A549 (cell line): ENCODE results near the gene BST1. TPM values are rescaled to one million over a fixed set of nuclear protein-coding genes. Genes with fewer than 3 reads are reported as not detected.

Source experiments
- ATAC-seq, 2 experiments: fragments of 200-7000 bp in 1 of 2; fragments of >200 bp in 1 of 2; cut with Nextera tagmentation in 1 of 2; cut with Tn5 transposase in 1 of 2; 3 replicates each; pipeline versions ENCODE4 v1.8.0 to v1.9.1; 2018 to 2020; ENCODE audit warnings: mild to moderate bottlenecking in 1 of 2, moderate library complexity in 1 of 2
- CTCF ChIA-PET: fragments of 300-600 bp; sonication (Branson Sonifier 250); formaldehyde crosslinking; extraction: SDS; loops from one replicate; lab custom pipeline; 2021; ENCODE audit warnings: antibody characterized with exemption, inconsistent platforms; lab: Yijun Ruan, JAX
- POLR2A ChIA-PET: fragments of 350-600 bp; formaldehyde crosslinking; extraction: SDS; loops from one replicate; lab custom pipeline; 2021; ENCODE audit warnings: antibody characterized with exemption, inconsistent platforms; lab: Yijun Ruan, JAX
- DNase-seq, 2 experiments: peaks; one replicate each; pipeline versions ENCODE4 v3.0.0 to v3.0.0-alpha.2; 2011 to 2016; ENCODE audit warnings: low read depth in 1 of 2, low spot score in 1 of 2
- FAIRE-seq: peaks from 2 replicates; lab custom pipeline; 2011; peaks lifted over from hg19 to GRCh38; lab: Jason Lieb, UNC
- H3K27ac ChIP-seq, 2 experiments: fragments of >200 bp; sonication (Bioruptor Twin); formaldehyde crosslinking; 3 replicates each; pipeline ENCODE4 v1.5.1; 2016 to 2017
- H3K4me1 ChIP-seq: fragments of >200 bp; sonication (Bioruptor Twin); formaldehyde crosslinking; 3 replicates; pipeline ENCODE4 v1.6.1; 2016
- H3K4me2 ChIP-seq: fragments of >200 bp; sonication (Bioruptor Twin); formaldehyde crosslinking; 3 replicates; pipeline ENCODE4 v1.6.1; 2016
- H3K4me3 ChIP-seq: fragments of >200 bp; sonication (Bioruptor Twin); formaldehyde crosslinking; 3 replicates; pipeline ENCODE4 v1.5.1; 2016
- H3K9me3 ChIP-seq: fragments of >200 bp; sonication (Bioruptor Twin); formaldehyde crosslinking; 3 replicates; pipeline ENCODE4 v1.6.1; 2016
- CBX2 ChIP-seq: fragments of 200-600 bp; sonication (generic); IDR thresholded peaks from 2 replicates; pipeline ENCODE4 v1.6.1; 2016; ENCODE audit warnings: low read depth, mild to moderate bottlenecking, borderline replicate concordance
- CHD2 ChIP-seq: fragments of 150-350 bp; IDR thresholded peaks from 2 replicates; pipeline ENCODE4 v1.6.1; 2014; ENCODE audit warnings: low read length; ENCODE audit not compliant: partially characterized antibody
- CHD4 ChIP-seq: fragments of 200-600 bp; sonication (generic); IDR thresholded peaks from 2 replicates; pipeline ENCODE4 v1.6.1; 2016; ENCODE audit warnings: antibody characterized with exemption, mild to moderate bottlenecking, borderline replicate concordance
- EHF ChIP-seq: fragments of 250-450 bp; sonication (Bioruptor Pico); IDR thresholded peaks from 2 replicates; pipeline ENCODE4 v1.5.0; 2020; ENCODE audit warnings: mild to moderate bottlenecking
- EHMT2 ChIP-seq: fragments of 200-600 bp; sonication (generic); IDR thresholded peaks from 2 replicates; pipeline ENCODE4 v1.6.1; 2016; ENCODE audit warnings: antibody characterized with exemption, low read depth, mild to moderate bottlenecking, moderate library complexity
- EP300 ChIP-seq, 2 experiments: fragments of >200 bp; sonication (Bioruptor Twin); formaldehyde crosslinking; IDR thresholded peaks; 2 replicates in 1 of 2; 3 replicates in 1 of 2; pipeline ENCODE4 v1.6.1; 2016 to 2017
- ESRRA ChIP-seq: fragments of 150-350 bp; IDR thresholded peaks from 2 replicates; pipeline ENCODE4 v1.6.1; 2014; ENCODE audit warnings: mild to moderate bottlenecking, low read length, borderline replicate concordance
- FOSB ChIP-seq: fragments of 250-450 bp; sonication (Bioruptor Pico); IDR thresholded peaks from 2 replicates; pipeline ENCODE4 v1.5.0; 2020; ENCODE audit warnings: mild to moderate bottlenecking, moderate library complexity
- GATA3 ChIP-seq: IDR thresholded peaks from 2 replicates; pipeline ENCODE4 v1.6.1; 2012; ENCODE audit warnings: borderline replicate concordance
- HOXB13 ChIP-seq: fragments of 250-450 bp; sonication (Bioruptor Pico); IDR thresholded peaks from 2 replicates; pipeline ENCODE4 v1.5.0; 2020; ENCODE audit warnings: low read depth, mild to moderate bottlenecking, moderate library complexity
- JUN ChIP-seq, 2 experiments: fragments of >200 bp; sonication (Bioruptor Twin); formaldehyde crosslinking; IDR thresholded peaks; 2 replicates in 1 of 2; 3 replicates in 1 of 2; pipeline ENCODE4 v1.6.1; 2016 to 2017
- KDM5A ChIP-seq: fragments of 200-600 bp; sonication (generic); IDR thresholded peaks from 2 replicates; pipeline ENCODE4 v1.6.1; 2016; ENCODE audit warnings: antibody characterized with exemption, mild to moderate bottlenecking
- NFE2L2 ChIP-seq: fragments of 150-350 bp; conservative IDR thresholded peaks from 2 replicates; pipeline ENCODE4 v1.6.1; 2014; ENCODE audit warnings: low read length
- POLR2AphosphoS2 ChIP-seq: conservative IDR thresholded peaks from 2 replicates; pipeline ENCODE4 v1.6.1; 2012; ENCODE audit warnings: low read length, improper control_type of control experiment, inconsistent platforms
- RARB ChIP-seq: fragments of 250-450 bp; sonication (Bioruptor Pico); IDR thresholded peaks from 2 replicates; pipeline ENCODE4 v1.8.0; 2021; ENCODE audit warnings: mild to moderate bottlenecking, moderate library complexity
- SREBF2 ChIP-seq: fragments of 450-650 bp; IDR thresholded peaks from 2 replicates; pipeline ENCODE4 v1.6.1; 2014; ENCODE audit warnings: mild to moderate bottlenecking, moderate library complexity
- TFCP2L1 ChIP-seq: fragments of 250-450 bp; sonication (Bioruptor Pico); IDR thresholded peaks from 2 replicates; pipeline ENCODE4 v1.5.0; 2021; ENCODE audit warnings: mild to moderate bottlenecking
- ZC3H11A ChIP-seq: fragments of 450-650 bp; IDR thresholded peaks from 2 replicates; pipeline ENCODE4 v1.6.1; 2014; ENCODE audit warnings: antibody characterized with exemption, mild to moderate bottlenecking
- ZFP36 ChIP-seq: fragments of 450-650 bp; IDR thresholded peaks from 2 replicates; pipeline ENCODE4 v1.6.1; 2014; ENCODE audit warnings: borderline replicate concordance; ENCODE audit not compliant: partially characterized antibody
- WGBS: methylation state at CpG from one replicate; pipeline ENCODE4 v1.1.6; 2017; ENCODE audit errors: missing lambda C conversion rate; 5-methylcytosine and 5-hydroxymethylcytosine counted together
- polyA plus RNA-seq, 4 experiments: library from polyadenylated mRNA; depleted of rRNA in 3 of 4; stranded (reverse); fragments of >200 nt; fragmentation: RNase III in 1 of 4; extraction: RNeasy Plus Mini Kit Qiagen cat#74134 plus additional on column Dnase treatment in 1 of 4; gene quantifications; 2 replicates in 3 of 4; 3 replicates in 1 of 4; pipeline ENCODE4 v1.2.3, GENCODE V29; 2011 to 2017
- TF ChIP-seq, protein P1 (sequence below): fragments of 150-350 bp; IDR thresholded peaks from 2 replicates; pipeline ENCODE4 v1.6.1; 2014; ENCODE audit warnings: low read depth, mild to moderate bottlenecking, low read length
- TF ChIP-seq, protein P2 (sequence below): IDR thresholded peaks from 2 replicates; pipeline ENCODE4 v1.6.1; 2012
- TF ChIP-seq, protein P3 (sequence below): fragments of >200 bp; sonication (Bioruptor Twin); formaldehyde crosslinking; IDR thresholded peaks from 3 replicates; pipeline ENCODE4 v1.6.1; 2016
- TF ChIP-seq, protein P4 (sequence below): fragments of 450-650 bp; IDR thresholded peaks from 2 replicates; pipeline ENCODE4 v1.6.1; 2014; ENCODE audit warnings: antibody characterized with exemption
- TF ChIP-seq, protein P5 (sequence below): fragments of 200-600 bp; sonication (generic); IDR thresholded peaks from 2 replicates; pipeline ENCODE4 v1.6.1; 2016; ENCODE audit warnings: antibody characterized with exemption, mild to moderate bottlenecking, moderate library complexity
- TF ChIP-seq, protein P6 (sequence below): fragments of 250-450 bp; sonication (Bioruptor Pico); IDR thresholded peaks from 2 replicates; pipeline ENCODE4 v1.5.0; 2021; ENCODE audit warnings: mild to moderate bottlenecking, moderate library complexity, borderline replicate concordance
- TF ChIP-seq, protein P7 (sequence below): fragments of >200 bp; sonication (Bioruptor Twin); formaldehyde crosslinking; IDR thresholded peaks from 3 replicates; pipeline ENCODE4 v1.5.1; 2016

The BST1 gene
- polyA plus RNA-seq, 2 of the 4 experiments (the other 2 are of a cell fraction), result 11.7 to 16.0 TPM

DNA sequence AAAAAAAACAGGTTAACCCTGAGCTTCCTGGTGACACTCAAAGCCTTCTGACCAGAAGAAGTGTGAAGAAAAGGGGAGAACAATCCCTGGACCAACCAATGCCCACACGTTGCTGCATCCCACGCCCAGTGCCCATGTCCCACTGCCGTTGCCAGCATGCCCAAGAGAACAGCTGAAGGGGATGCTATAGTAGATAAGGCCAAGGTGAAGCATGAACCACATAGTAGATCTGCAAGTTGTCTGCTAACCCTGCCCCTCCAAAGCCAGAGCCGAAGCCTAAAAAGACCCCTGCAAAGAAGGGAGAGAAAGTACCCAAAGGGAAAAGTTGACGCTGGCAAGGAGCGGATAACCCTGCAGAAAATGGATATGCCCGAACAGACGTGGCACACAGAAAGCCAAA, 64.0 kb downstream of the BST1 start:
- TF ChIP-seq CHD4 (no peak), TFCP2L1 (CRISPR knock-in tag) (no peak), ESRRA (no peak), POLR2AphosphoS2 (no peak), EHMT2 (no peak), ZC3H11A (no peak), CHD2 (no peak), NFE2L2 (no peak), KDM5A (no peak)
- TF ChIP-seq, protein P1, sequence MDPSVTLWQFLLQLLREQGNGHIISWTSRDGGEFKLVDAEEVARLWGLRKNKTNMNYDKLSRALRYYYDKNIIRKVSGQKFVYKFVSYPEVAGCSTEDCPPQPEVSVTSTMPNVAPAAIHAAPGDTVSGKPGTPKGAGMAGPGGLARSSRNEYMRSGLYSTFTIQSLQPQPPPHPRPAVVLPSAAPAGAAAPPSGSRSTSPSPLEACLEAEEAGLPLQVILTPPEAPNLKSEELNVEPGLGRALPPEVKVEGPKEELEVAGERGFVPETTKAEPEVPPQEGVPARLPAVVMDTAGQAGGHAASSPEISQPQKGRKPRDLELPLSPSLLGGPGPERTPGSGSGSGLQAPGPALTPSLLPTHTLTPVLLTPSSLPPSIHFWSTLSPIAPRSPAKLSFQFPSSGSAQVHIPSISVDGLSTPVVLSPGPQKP, result no peak
- TF ChIP-seq, protein P2, sequence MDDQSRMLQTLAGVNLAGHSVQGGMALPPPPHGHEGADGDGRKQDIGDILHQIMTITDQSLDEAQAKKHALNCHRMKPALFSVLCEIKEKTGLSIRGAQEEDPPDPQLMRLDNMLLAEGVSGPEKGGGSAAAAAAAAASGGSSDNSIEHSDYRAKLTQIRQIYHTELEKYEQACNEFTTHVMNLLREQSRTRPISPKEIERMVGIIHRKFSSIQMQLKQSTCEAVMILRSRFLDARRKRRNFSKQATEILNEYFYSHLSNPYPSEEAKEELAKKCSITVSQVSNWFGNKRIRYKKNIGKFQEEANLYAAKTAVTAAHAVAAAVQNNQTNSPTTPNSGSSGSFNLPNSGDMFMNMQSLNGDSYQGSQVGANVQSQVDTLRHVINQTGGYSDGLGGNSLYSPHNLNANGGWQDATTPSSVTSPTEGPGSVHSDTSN, result no peak
- TF ChIP-seq, protein P3, sequence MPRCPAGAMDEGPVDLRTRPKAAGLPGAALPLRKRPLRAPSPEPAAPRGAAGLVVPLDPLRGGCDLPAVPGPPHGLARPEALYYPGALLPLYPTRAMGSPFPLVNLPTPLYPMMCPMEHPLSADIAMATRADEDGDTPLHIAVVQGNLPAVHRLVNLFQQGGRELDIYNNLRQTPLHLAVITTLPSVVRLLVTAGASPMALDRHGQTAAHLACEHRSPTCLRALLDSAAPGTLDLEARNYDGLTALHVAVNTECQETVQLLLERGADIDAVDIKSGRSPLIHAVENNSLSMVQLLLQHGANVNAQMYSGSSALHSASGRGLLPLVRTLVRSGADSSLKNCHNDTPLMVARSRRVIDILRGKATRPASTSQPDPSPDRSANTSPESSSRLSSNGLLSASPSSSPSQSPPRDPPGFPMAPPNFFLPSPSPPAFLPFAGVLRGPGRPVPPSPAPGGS, result no peak
- TF ChIP-seq, protein P4, sequence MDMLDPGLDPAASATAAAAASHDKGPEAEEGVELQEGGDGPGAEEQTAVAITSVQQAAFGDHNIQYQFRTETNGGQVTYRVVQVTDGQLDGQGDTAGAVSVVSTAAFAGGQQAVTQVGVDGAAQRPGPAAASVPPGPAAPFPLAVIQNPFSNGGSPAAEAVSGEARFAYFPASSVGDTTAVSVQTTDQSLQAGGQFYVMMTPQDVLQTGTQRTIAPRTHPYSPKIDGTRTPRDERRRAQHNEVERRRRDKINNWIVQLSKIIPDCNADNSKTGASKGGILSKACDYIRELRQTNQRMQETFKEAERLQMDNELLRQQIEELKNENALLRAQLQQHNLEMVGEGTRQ, result no peak
- TF ChIP-seq, protein P5, sequence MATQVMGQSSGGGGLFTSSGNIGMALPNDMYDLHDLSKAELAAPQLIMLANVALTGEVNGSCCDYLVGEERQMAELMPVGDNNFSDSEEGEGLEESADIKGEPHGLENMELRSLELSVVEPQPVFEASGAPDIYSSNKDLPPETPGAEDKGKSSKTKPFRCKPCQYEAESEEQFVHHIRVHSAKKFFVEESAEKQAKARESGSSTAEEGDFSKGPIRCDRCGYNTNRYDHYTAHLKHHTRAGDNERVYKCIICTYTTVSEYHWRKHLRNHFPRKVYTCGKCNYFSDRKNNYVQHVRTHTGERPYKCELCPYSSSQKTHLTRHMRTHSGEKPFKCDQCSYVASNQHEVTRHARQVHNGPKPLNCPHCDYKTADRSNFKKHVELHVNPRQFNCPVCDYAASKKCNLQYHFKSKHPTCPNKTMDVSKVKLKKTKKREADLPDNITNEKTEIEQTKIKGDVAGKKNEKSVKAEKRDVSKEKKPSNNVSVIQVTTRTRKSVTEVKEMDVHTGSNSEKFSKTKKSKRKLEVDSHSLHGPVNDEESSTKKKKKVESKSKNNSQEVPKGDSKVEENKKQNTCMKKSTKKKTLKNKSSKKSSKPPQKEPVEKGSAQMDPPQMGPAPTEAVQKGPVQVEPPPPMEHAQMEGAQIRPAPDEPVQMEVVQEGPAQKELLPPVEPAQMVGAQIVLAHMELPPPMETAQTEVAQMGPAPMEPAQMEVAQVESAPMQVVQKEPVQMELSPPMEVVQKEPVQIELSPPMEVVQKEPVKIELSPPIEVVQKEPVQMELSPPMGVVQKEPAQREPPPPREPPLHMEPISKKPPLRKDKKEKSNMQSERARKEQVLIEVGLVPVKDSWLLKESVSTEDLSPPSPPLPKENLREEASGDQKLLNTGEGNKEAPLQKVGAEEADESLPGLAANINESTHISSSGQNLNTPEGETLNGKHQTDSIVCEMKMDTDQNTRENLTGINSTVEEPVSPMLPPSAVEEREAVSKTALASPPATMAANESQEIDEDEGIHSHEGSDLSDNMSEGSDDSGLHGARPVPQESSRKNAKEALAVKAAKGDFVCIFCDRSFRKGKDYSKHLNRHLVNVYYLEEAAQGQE, result no peak
- FAIRE-seq, result no peak
- no peak overlapping the region for H3K27ac ChIP-seq
- no peak for ATAC-seq
- no peaks in the 10 kb centered on the region for H3K9me3 ChIP-seq
- H3K4me3 ChIP-seq, result no peak overlapping the region
- ChIA-PET CTCF (interaction anchor here (1.2 kb wide), 2 partner anchors 11 to 287 kb away, joined by 4 read pairs; no protein-coding TSS in a partner anchor), POLR2A (no interaction called here)
- 86% methylated on average over 8 of the region's 8 CpGs for WGBS
- H3K4me1 ChIP-seq, result peaks cover 7% of the 10 kb centered on the region; the same call in 1 of the 3 replicates
- H3K4me2 ChIP-seq, result no peak overlapping the region
- DNase-seq, result no peak

DNA sequence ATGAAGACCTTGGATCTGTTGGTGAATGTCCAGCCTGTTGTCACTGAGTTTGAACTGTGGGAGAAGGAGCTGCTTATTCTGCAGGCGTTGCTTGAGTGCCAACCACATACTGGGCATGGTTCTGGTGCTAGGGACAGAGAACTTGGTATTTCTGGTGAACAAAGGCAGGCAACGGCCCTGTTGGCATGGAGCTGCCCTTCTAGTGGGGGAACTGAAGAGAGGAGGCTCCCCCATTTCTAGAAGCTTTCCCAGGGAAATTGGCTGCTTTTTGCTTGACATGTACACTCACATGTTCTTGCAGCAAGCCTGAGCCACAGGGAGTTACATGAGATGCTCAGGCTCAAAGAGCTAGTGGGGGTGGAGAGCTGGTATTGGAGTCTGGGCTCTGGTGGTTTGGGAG, 66.3 kb downstream of the BST1 start:
- Histone ChIP-seq H3K4me3 (no peak overlapping the region), H3K9me3 (no peaks in the 10 kb centered on the region), H3K27ac (no peak overlapping the region), H3K4me1 (peaks cover 24% of the 10 kb centered on the region), H3K4me2 (no peak overlapping the region)
- ATAC-seq (no peak), FAIRE-seq (no peak), DNase-seq (no peak)
- ChIA-PET POLR2A (no interaction called here), CTCF (interaction anchor here (0.7 to 1.2 kb wide), 3 partner anchors 10 to 233 kb away, joined by 3 to 4 read pairs (median 4); no protein-coding TSS in a partner anchor)
- 78% methylated on average over 1 of the region's 2 CpGs for WGBS
- no peak for TF ChIP-seq JUN (IDR thresholded peaks at IDR 0.05)
- no peak for TF ChIP-seq NFE2L2
- TF ChIP-seq ZFP36, result no peak
- TF ChIP-seq, protein P6, sequence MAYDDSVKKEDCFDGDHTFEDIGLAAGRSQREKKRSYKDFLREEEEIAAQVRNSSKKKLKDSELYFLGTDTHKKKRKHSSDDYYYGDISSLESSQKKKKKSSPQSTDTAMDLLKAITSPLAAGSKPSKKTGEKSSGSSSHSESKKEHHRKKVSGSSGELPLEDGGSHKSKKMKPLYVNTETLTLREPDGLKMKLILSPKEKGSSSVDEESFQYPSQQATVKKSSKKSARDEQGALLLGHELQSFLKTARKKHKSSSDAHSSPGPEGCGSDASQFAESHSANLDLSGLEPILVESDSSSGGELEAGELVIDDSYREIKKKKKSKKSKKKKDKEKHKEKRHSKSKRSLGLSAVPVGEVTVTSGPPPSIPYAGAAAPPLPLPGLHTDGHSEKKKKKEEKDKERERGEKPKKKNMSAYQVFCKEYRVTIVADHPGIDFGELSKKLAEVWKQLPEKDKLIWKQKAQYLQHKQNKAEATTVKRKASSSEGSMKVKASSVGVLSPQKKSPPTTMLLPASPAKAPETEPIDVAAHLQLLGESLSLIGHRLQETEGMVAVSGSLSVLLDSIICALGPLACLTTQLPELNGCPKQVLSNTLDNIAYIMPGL, result no peak
- no peak for TF ChIP-seq EP300 (IDR thresholded peaks at IDR 0.05)
- TF ChIP-seq EHF, result no peak
- TF ChIP-seq CBX2, result no peak
- no peak for TF ChIP-seq HOXB13 (CRISPR knock-in tag)
- TF ChIP-seq, protein P7, sequence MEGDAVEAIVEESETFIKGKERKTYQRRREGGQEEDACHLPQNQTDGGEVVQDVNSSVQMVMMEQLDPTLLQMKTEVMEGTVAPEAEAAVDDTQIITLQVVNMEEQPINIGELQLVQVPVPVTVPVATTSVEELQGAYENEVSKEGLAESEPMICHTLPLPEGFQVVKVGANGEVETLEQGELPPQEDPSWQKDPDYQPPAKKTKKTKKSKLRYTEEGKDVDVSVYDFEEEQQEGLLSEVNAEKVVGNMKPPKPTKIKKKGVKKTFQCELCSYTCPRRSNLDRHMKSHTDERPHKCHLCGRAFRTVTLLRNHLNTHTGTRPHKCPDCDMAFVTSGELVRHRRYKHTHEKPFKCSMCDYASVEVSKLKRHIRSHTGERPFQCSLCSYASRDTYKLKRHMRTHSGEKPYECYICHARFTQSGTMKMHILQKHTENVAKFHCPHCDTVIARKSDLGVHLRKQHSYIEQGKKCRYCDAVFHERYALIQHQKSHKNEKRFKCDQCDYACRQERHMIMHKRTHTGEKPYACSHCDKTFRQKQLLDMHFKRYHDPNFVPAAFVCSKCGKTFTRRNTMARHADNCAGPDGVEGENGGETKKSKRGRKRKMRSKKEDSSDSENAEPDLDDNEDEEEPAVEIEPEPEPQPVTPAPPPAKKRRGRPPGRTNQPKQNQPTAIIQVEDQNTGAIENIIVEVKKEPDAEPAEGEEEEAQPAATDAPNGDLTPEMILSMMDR, result no peak
- no peak for TF ChIP-seq SREBF2
- TF ChIP-seq FOSB, result no peak
- no peak for TF ChIP-seq RARB
- TF ChIP-seq POLR2AphosphoS2, result no peak
- TF ChIP-seq GATA3, result no peak
